ENCODE results near the gene PDE4B.

DNA sequence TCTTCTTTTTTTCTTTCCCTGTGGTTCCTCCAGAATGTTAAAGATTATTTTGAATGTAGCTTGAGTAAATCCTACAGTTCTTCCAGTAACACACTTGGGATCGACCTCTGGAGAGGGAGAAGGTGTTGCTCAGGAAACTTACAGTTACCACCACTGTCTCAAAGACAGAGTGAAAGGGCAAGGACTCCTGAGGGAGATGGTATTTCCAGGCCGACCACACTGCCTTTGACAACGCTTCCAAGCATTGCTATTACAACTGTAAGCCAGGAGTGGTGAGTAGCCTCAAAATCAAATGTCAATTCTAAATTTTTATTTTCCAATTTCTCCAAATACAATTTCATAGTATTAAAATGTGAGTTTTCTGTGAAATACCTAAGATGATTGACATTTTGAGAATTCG, 125.9 kb downstream of the PDE4B start:
- TF ChIP-seq CTCF (IDR thresholded peaks at IDR 0.05; ENCODE audit: low read depth, low read length) (no peak), EZH2phosphoT487 (IDR thresholded peaks at IDR 0.05; ENCODE audit: low read depth) (no peak)
